Measurements from ENCODE around the gene METTL8. TPM values are rescaled to one million over a fixed set of nuclear protein-coding genes. Genes with fewer than 3 reads are reported as not detected.

Gene METTL8, protein sequence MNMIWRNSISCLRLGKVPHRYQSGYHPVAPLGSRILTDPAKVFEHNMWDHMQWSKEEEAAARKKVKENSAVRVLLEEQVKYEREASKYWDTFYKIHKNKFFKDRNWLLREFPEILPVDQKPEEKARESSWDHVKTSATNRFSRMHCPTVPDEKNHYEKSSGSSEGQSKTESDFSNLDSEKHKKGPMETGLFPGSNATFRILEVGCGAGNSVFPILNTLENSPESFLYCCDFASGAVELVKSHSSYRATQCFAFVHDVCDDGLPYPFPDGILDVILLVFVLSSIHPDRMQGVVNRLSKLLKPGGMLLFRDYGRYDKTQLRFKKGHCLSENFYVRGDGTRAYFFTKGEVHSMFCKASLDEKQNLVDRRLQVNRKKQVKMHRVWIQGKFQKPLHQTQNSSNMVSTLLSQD
- total RNA-seq (2022; extraction: Qiagen RNA extraction; ENCODE audit: low read depth): 26.9 to 31.7 TPM (median 29.4 TPM) in 5 replicates

DNA sequence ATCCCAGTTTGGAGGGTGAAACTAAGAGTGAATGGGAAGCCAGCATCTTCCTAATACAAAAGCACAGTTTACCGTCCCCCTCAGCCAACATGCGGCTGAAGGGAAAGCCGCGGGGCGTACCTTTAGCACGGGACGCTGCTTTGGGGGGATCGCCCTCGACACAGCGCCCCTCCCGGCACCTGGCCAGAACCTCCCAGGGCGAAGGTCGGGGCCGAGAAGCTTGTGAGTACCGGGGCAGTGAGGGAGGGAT is at the start of gene METTL8:
METTL8 (minus strand) TSS at position 228 of the 250 bp plus-strand sequence. CDS start 41,805 bp downstream, outside the sequence.

GRCh38 chr2:171434013-171434989 is 511 bp upstream of the METTL8 start, which contains the start of gene DCAF17:
Gene DCAF17, plus strand, starts transcription at chr2:171434226. Its CDS starts 352 bp downstream, at chr2:171434578.

Other genes starting within 250 kb of the METTL8 start
- 6.3 to 11.5 TPM (median 9.9 TPM) in 5 replicates for gene DCAF17, start 236 bp upstream of the METTL8 start, total RNA-seq (2022; extraction: Qiagen RNA extraction; ENCODE audit: low read depth)
- gene CYBRD1, start 88.5 kb upstream of the METTL8 start, total RNA-seq (2022; extraction: Qiagen RNA extraction; ENCODE audit: low read depth): 22.7 to 33.3 TPM (median 29.8 TPM) in 5 replicates